Measurements from ENCODE around the gene CAV2.
"Not testable (repeated sequence)": the region's sequence is repeated elsewhere in the genome, so short reads cannot be mapped to it uniquely, and the experiment has no call there.

The CAV2 gene

GRCh38 chr7:116499168-116500077, at the start of gene CAV2:
Gene CAV2 (plus strand): TSS chr7:116499738. CDS start chr7:116499782, 44 bp downstream.
- no peak for DNase-seq

GRCh38 chr7:116449950-116450349, 49.6 kb upstream of the CAV2 start:
- no peak for DNase-seq

- no peak for DNase-seq
Observed at GRCh38 chr7:116451957-116452729, 47.4 kb upstream of the CAV2 start.

- DNase-seq = no peak
Observed at GRCh38 chr7:116454377-116454776, 45.2 kb upstream of the CAV2 start.

GRCh38 chr7:116455009-116455408, 44.5 kb upstream of the CAV2 start:
- DNase-seq = no peak

- DNase-seq = no peak
Observed at GRCh38 chr7:116455499-116455898, 44.0 kb upstream of the CAV2 start.

GRCh38 chr7:116461500-116461899, 38.0 kb upstream of the CAV2 start:
- no peak for DNase-seq

- no peak for DNase-seq
Observed at GRCh38 chr7:116463956-116464355, 35.6 kb upstream of the CAV2 start.

GRCh38 chr7:116464375-116464774, 35.2 kb upstream of the CAV2 start:
- no peak for DNase-seq

GRCh38 chr7:116465125-116465524, 34.4 kb upstream of the CAV2 start:
- no peak for DNase-seq

GRCh38 chr7:116468534-116468933, 31.0 kb upstream of the CAV2 start:
- no peak for DNase-seq

- no peak for DNase-seq
Observed at GRCh38 chr7:116477625-116478024, 21.9 kb upstream of the CAV2 start.

GRCh38 chr7:116478834-116479233, 20.7 kb upstream of the CAV2 start:
- DNase-seq = no peak

GRCh38 chr7:116483271-116483942, 16.1 kb upstream of the CAV2 start:
- DNase-seq = no peak

GRCh38 chr7:116484389-116484788, 15.1 kb upstream of the CAV2 start:
- not testable (repeated sequence) for DNase-seq

- DNase-seq = no peak
Observed at GRCh38 chr7:116487907-116488521, 11.5 kb upstream of the CAV2 start.

GRCh38 chr7:116490351-116490750, 9.2 kb upstream of the CAV2 start:
- DNase-seq = no peak

- no peak for DNase-seq
Observed at GRCh38 chr7:116491887-116492653, 7.5 kb upstream of the CAV2 start.

GRCh38 chr7:116492654-116493109, 6.9 kb upstream of the CAV2 start:
- no peak for DNase-seq

GRCh38 chr7:116493449-116493848, 6.1 kb upstream of the CAV2 start:
- DNase-seq = no peak

GRCh38 chr7:116494472-116494871, 5.1 kb upstream of the CAV2 start:
- no peak for DNase-seq

- no peak for DNase-seq
Observed at GRCh38 chr7:116495736-116496135, 3.8 kb upstream of the CAV2 start.
